ENCODE data around the gene FBXO2. TPM values are rescaled to one million over a fixed set of nuclear protein-coding genes. Genes with fewer than 3 reads are reported as not detected.
A peak's percentile ranks its signal among the peaks of the same experiment; 100 is the strongest.

FBXO2 gene
- total RNA-seq, 1 experiment from 2014 or later = not detected

GRCh38 chr1:11685210-11685752, 31.1 kb upstream of the FBXO2 start:
- no peak for TF ChIP-seq EZH2 (IDR thresholded peaks at IDR 0.05; ENCODE audit: borderline replicate concordance, low read depth, low read length, poor library complexity, severe bottlenecking)
- TF ChIP-seq, protein P1, sequence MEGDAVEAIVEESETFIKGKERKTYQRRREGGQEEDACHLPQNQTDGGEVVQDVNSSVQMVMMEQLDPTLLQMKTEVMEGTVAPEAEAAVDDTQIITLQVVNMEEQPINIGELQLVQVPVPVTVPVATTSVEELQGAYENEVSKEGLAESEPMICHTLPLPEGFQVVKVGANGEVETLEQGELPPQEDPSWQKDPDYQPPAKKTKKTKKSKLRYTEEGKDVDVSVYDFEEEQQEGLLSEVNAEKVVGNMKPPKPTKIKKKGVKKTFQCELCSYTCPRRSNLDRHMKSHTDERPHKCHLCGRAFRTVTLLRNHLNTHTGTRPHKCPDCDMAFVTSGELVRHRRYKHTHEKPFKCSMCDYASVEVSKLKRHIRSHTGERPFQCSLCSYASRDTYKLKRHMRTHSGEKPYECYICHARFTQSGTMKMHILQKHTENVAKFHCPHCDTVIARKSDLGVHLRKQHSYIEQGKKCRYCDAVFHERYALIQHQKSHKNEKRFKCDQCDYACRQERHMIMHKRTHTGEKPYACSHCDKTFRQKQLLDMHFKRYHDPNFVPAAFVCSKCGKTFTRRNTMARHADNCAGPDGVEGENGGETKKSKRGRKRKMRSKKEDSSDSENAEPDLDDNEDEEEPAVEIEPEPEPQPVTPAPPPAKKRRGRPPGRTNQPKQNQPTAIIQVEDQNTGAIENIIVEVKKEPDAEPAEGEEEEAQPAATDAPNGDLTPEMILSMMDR (conservative IDR thresholded peaks at IDR 0.05; ENCODE audit: low read depth, low read length) = 0 out of 2 replicates have a peak, but pooled peaks have one; percentile 32
- Histone ChIP-seq H3K27ac (ENCODE audit: low read depth, low read length, poor library complexity, severe bottlenecking) (no peak overlapping the region), H3K27me3 (replicated peaks; ENCODE audit: insufficient read depth, low read depth, low read length, poor library complexity) (no peaks in the 10 kb centered on the region), H3K4me3 (ENCODE audit: low read depth, low read length, poor library complexity, severe bottlenecking) (no peak overlapping the region), H3K36me3 (ENCODE audit: insufficient read depth, low read length, poor library complexity, severe bottlenecking) (no peaks in the 10 kb centered on the region), H3K9me3 (ENCODE audit: low read depth, low read length, poor library complexity, severe bottlenecking) (no peaks in the 10 kb centered on the region), H3K4me1 (ENCODE audit: insufficient read depth, low read length, poor library complexity, severe bottlenecking) (peaks cover 53% of the 10 kb centered on the region)
- ChIA-PET CTCF (no interaction called here), POLR2A (ENCODE audit: low non-redundant PET) (no interaction called here)
- intact Hi-C loops (cut with micrococcal nuclease; ENCODE audit: unreplicated experiment) = no loop called here
- no peak for DNase-seq (ENCODE audit: low spot score)
- BruUV-seq (replicated peaks) = no TSS peak

DNA sequence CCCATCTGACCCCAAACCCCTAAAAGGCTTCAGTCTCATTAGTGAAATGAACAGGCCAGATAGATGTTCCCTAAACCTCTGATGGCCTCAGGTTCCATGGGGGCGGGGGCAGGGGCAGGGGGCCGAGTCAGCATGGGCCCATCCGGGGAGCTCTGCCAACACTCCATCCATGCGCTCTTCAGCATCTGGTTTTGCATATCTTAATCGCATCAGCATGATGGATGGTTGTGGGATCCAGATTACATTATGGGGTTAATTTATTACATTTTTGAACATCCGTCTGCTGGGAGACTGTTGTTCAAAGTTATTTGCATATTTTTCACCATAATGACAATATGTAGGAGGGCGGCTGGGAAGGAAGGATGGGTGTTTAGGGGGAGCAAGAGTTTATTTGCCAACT, 29.8 kb upstream of the FBXO2 start:
- Histone ChIP-seq H3K27me3 (replicated peaks; ENCODE audit: insufficient read depth, low read depth, low read length, poor library complexity) (no peaks in the 10 kb centered on the region), H3K4me3 (ENCODE audit: low read depth, low read length, poor library complexity, severe bottlenecking) (no peak overlapping the region), H3K9me3 (ENCODE audit: low read depth, low read length, poor library complexity, severe bottlenecking) (no peaks in the 10 kb centered on the region), H3K27ac (ENCODE audit: low read depth, low read length, poor library complexity, severe bottlenecking) (no peak overlapping the region), H3K36me3 (ENCODE audit: insufficient read depth, low read length, poor library complexity, severe bottlenecking) (no peaks in the 10 kb centered on the region), H3K4me1 (ENCODE audit: insufficient read depth, low read length, poor library complexity, severe bottlenecking) (peaks cover 42% of the 10 kb centered on the region)
- ChIA-PET CTCF (no interaction called here), POLR2A (ENCODE audit: low non-redundant PET) (no interaction called here)
- TF ChIP-seq EZH2 (IDR thresholded peaks at IDR 0.05; ENCODE audit: borderline replicate concordance, low read depth, low read length, poor library complexity, severe bottlenecking) = no peak
- TF ChIP-seq, protein P1 (conservative IDR thresholded peaks at IDR 0.05; ENCODE audit: low read depth, low read length) = no peak
- intact Hi-C loops (cut with micrococcal nuclease; ENCODE audit: unreplicated experiment) = loop anchor here (5.0 kb wide), 1 partner anchor 123 kb away; the partner anchor contains the start of genes CLCN6 and MTHFR
- no TSS peak for BruUV-seq (replicated peaks)
- DNase-seq (ENCODE audit: low spot score) = peak; percentile 91

DNA sequence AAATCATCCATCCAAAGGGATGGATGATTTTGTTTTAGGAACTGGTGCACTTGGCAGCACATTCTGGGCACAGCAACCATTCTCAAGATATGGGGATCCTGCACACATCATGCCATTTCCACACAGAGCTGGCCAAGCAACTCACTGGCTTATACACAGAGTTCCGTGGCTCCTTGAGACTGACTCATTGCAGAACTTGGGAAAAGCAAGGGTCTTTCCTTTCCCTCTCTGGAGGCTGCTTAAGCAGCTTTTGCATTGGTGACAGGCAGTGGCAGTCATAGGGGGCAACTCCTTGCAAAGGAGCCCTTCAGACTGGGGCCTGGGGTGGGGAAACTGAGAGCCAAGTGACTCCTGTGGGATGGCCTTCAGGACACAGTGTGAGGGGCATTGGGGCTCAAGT, 28.6 kb upstream of the FBXO2 start:
- Histone ChIP-seq H3K27ac (ENCODE audit: low read depth, low read length, poor library complexity, severe bottlenecking) (no peak overlapping the region), H3K9me3 (ENCODE audit: low read depth, low read length, poor library complexity, severe bottlenecking) (no peaks in the 10 kb centered on the region), H3K36me3 (ENCODE audit: insufficient read depth, low read length, poor library complexity, severe bottlenecking) (no peaks in the 10 kb centered on the region), H3K4me3 (ENCODE audit: low read depth, low read length, poor library complexity, severe bottlenecking) (no peak overlapping the region), H3K4me1 (ENCODE audit: insufficient read depth, low read length, poor library complexity, severe bottlenecking) (peaks cover 42% of the 10 kb centered on the region), H3K27me3 (replicated peaks; ENCODE audit: insufficient read depth, low read depth, low read length, poor library complexity) (no peaks in the 10 kb centered on the region)
- intact Hi-C loops (cut with micrococcal nuclease; ENCODE audit: unreplicated experiment) = loop anchor here (5.0 kb wide), 1 partner anchor 125 kb away; the partner anchor contains the start of genes CLCN6 and MTHFR
- TF ChIP-seq, protein P1 (conservative IDR thresholded peaks at IDR 0.05; ENCODE audit: low read depth, low read length) = no peak
- TF ChIP-seq EZH2 (IDR thresholded peaks at IDR 0.05; ENCODE audit: borderline replicate concordance, low read depth, low read length, poor library complexity, severe bottlenecking) = no peak
- ChIA-PET POLR2A (ENCODE audit: low non-redundant PET) (no interaction called here), CTCF (interaction anchor here (0.8 to 1.0 kb wide), 2 partner anchors 28 to 37 kb away, joined by 3 to 4 read pairs; no protein-coding TSS in a partner anchor)
- no peak for DNase-seq (ENCODE audit: low spot score)
- BruUV-seq (replicated peaks) = no TSS peak
